GM19351 (cell line): ENCODE measurements around the gene H6PD.
"Not testable (repeated sequence)": the region's sequence is repeated elsewhere in the genome, so short reads cannot be mapped to it uniquely, and the experiment has no call there.

ENCODE experiments used
- ATAC-seq: cut with Tn5 transposase; IDR thresholded peaks from one replicate; pipeline ENCODE4 v1.9.1; 2021; ENCODE audit warnings: mild to moderate bottlenecking, moderate library complexity; ENCODE audit not compliant: unreplicated experiment

Gene H6PD

DNA sequence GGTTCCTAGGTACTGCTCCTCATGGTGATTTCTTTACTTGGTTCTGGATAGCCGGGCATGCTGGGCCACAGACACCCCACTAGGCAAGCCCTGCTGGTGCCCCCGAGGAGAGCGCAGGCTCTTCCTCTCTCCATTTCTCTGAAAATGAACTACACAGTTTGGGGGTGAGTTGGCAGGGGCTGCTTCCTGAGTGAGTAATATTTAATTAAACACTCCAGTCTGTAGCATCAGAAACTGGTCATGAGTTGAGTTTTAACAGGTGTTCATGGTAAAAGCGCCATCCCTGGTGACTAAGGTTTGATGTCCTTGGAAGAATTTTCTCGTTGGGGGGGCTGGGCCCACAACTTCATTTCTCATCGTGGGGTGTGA is 59.8 kb downstream of the H6PD start:
- no peak for ATAC-seq

DNA sequence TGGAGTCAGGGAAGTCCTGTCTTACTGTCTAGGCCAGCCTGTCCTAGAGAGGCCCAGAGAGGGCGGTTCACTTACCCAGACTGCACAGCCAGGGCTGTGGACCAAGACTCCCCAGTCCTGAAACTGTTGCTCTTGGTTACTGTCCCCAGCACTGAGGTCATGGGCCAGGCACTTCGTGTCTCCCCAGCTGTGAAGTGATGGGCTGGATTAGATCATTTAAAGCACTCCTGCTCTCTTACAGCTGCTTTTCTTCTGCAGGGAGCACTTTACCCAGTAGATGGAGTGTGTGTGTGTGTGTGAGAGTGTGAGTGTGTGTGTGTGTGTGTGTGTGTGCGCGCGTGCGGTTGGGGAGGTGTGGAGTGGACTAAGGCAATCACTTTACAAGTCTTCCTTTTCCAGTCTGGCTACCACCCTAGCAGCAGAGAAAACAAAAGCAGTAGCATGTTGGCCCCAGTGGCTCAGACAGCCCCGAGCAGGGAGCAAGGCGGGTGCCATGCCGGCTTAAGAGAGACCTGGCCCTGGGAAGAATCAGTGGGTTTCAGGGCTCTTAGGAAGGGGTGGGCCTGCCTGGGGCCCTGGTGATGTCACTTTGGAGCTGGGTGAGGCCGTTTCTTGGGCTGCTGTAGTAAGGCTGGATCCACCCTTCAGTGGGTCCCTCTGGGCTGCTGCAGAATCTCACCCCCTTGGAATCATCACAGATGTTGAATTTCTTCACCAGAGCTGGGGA is 60.5 kb downstream of the H6PD start:
- ATAC-seq = peak; percentile 52

DNA sequence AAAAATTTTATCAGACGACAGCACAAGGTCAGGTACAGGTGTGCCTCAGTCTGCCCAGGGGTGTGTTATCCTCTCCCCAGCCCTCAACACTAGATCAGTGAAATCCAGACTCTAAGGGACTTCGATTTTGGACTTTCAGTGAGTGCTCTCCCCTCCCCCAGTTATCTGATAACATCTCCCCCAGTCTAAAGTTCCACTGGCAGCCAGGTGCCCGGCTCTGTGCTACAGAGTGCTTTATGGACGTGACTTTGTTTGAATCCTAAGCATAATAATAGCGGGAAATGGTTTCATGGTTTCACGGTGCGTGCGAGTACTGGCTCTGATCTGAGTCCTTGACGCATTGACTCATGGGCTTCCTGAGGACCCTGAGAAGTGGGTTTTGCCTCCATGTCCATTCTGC is 61.3 kb downstream of the H6PD start:
- no peak for ATAC-seq

DNA sequence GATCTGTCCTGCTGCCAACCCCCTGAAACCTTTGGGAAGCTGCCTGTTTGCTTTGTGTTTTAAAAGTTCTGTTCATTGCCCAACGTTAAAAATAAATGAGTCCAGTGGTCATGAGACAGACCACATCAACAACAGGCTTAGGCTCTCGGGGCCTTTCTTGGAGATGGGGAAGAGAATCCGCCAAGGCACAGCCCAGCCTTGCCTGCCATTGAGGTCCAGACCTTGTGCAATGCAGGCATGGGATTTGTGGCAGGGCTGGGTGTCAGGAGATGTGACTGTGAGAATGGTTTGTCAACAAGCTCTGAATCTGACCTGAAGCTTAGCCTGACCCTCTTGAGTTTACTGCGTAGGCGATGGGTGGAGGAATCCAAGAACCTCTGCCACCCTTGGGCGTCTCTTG is 62.3 kb downstream of the H6PD start:
- ATAC-seq = no peak

DNA sequence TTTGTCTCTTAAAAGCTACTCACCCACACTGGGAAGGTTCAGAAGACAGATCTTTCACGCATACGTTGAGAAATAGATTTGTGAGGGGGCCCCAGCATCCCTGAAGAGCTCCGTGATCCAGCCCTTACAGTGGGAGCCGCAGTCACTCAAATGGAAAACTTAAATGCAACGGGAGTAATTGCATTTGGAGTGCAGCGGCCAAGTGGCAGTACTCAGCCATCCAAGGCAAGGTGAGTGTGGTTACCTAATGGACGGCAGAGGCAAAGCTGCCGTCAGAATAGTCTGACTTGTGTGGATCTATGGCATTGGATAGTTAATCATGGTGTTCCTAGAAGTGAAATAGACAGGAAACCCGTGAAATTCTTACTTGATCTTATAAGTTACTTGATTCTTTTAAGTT is 63.3 kb downstream of the H6PD start:
- no peak for ATAC-seq

DNA sequence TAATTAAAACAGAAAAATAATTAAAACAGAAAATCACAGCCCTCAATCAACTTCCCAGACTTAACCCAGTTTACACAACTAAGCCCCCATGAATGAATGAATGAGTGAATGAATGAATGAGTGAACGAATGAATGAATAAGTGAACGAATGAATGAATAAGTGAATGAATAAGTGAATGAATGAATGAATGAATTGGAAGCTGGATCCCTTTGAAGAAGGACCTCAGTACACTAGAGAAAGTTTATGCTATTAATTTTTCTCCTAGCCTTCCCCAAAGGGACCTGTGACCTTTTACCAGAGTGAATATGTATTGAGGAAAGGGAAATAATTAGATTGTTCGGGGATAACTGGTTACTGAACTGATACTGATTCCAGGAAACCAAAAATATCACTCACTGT is 63.7 kb downstream of the H6PD start:
- ATAC-seq = no peak

DNA sequence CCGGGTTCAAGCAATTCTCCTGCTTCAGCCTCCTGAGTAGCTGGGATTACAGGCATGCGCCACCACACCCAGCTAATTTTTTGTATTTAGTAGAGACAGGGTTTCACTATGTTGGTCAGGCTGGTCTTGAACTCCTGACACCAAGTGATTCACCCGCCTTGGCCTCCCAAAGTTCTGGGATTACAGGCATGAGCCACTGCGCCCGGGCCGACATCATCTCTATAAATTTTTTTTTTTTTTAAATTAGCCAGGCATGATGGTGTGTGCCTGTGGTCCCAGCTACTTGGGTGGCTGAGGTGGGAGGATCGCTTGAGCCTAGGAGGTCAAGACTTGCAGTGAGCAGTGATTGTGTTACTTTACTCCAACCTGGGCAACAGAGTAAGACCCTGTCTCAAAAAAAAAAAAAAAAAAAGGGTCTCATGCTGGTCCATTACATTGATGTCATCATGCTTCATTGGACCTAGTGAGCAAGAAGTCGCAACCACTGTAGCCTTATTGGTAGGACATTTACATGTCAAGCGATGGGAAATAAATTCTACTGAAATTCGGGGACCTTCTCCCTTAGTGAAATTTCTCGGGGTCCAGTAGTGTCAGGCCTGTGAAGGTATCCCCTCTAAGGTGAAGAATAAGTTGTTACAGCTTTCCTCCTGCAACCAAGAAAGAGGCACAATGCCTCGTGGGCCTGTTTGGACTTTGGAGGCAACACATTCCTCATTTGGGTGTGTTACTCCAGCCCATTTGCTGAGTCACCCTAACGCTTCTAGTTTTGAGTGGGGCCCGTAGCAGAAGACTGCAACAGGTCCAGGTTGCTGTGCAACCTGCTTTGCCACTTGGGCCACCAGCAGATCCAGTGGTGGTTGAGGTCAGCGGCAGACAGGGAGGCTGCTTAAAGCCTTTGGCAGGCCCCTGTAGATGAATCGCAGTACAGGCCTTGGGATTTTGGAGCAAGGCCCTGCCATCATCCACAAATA is 65.3 kb downstream of the H6PD start:
- ATAC-seq = not testable (repeated sequence)

DNA sequence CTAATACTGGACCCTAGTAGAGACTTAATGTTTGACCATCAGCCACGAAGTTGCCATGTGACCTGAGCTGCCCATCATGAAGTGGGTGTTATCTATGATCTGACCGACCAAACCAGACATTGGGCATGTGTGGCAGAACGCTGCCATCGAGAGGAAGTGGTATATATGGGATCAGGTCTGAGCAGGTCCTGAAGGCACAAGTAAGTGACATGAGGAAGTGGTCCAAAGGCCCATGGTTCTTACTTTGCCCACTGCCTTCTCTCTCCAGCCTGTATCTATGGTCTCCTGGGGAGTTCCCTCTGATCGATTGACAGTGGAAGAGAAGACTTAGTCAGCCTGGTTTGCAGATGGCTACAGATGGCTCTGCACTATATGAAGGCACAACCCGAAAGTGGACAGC is 66.0 kb downstream of the H6PD start:
- no peak for ATAC-seq

DNA sequence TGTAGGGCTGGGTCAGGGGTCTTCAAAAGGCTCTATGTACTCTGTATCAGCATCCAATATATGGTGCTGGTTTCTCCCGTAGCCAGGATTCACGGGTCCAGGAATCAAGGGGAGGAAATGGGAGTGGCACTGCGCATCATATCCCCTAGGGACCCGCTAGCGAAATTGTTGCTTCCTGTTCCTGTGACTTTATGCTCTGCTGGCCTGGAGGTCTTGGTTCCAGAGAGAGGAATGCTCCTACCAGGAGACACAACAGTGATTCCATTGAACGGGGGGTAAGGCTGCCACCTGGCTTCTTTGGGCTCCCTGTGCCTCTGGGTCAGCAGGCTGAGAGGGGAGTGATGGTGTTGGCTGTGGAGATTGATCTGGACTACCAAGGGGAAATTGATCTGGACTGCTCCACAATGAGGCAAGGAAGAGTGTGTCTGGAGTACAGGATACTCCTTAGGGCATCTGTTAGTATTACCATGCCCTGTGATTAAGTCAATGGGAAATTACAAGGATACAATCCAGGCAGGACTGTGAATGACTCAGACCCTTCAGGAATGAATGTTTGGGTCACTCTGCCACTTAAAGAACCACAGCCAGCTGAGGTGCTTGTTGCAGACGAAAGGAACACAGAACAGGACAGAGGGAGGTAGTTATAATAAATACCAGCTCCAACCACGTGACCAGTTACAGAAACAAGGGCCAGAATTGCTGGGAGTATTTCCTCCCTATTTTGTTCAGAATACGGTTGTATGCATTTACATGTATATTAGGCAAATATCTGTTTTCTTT is 68.4 kb downstream of the H6PD start:
- ATAC-seq = no peak

DNA sequence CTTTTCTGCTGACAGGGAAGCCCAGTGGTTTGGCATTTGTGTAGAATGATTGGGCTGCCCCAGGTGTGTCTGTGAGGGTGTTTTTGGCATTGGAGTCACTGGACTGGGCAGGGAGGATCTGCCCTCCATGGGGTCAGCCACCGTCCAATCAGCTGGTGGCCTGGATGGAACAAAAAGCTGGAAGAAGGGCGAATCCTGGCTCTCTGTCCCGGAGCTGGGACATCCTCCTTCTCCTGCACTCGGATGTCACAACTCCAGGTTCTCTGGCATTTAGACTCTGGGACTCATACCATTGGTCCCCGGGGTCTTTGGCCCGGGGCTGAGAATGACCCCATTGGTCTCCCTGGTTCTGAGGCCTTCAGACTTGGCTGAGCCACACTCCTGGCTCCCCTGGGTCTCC is 69.3 kb downstream of the H6PD start:
- ATAC-seq = no peak

DNA sequence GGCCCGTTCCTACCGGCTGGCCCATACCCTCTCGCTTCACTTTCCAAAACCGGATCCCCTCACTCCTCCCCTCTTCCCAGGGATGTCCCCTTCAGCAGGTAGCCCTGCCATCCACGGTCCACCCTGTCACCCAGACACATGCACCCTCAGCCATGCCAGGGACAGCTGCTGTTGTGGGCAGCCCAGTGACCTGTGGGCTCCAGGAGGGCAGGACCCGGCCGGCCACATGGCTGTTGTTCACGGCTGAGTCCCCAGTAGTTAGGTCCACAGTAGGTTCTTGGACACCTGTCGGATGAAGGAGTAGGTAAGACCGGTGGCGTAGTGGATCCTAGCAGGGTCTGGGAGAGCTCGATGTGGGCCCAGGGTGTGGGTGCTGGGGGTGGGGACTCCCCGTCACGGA is 70.6 kb downstream of the H6PD start:
- ATAC-seq = no peak

DNA sequence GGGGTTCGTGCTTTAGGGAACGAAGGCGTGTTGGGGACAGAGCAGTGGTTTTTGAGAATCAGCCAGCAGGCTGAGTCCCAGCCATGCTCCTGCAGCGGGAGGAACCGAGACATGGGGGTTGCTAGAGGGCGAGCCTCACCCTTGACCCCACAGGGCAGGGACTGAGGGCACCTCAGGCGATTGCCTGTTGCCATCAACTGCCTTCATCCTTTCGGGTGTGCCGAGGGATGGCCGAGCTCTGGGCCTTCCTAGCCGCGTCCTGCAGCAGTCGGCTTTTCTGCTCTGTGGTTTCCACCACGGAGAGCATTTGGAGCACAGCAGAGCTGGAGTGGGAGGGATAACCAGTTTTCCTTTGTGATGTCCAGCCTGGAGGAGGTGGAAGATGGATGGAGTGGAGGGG is 71.4 kb downstream of the H6PD start:
- ATAC-seq = no peak

DNA sequence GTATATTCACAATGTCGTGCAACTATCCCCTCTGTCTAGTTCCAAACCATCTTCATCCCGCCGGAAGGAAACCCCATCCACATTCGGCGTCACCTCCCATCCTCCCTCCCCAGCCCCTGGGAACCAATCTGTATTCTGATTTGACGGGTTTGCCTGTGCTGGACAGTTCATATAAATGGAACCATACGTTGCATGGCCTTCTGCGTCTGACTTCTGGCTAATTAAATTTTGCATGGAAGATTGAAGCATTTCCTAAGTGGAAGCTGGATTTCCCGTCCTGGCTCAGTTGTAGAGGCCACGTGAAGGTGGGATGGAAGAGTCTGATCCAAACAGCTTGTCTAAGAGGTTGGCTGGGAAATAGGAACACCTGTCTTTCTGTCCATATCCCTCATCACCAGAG is 72.7 kb downstream of the H6PD start:
- no peak for ATAC-seq

DNA sequence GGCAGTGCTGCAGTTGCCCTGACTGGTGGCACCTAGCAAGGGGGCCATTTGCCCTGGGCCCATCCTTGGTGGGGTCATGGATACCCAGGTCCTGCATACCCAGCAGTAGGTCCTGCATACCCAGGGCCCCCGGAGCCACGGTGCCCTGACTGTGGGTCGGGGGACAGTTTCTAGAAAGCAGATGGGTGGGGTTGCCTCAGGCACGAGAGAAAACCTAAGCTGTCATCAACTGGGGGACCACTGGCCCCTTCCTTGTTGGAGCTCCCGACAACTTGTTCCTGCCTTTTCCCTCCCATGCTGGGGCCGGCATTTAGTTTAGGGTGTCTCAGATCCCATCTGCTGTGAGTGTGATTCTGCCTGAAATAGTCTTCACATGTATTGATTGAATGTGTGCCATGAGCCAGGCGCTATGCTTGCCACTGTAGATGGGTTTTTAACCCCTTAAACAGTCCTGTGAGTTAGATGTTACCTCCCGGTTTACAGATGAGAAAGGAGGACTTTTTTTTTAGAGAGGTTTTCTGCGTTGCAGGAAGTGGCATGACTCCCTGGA is 73.7 kb downstream of the H6PD start:
- ATAC-seq = no peak

DNA sequence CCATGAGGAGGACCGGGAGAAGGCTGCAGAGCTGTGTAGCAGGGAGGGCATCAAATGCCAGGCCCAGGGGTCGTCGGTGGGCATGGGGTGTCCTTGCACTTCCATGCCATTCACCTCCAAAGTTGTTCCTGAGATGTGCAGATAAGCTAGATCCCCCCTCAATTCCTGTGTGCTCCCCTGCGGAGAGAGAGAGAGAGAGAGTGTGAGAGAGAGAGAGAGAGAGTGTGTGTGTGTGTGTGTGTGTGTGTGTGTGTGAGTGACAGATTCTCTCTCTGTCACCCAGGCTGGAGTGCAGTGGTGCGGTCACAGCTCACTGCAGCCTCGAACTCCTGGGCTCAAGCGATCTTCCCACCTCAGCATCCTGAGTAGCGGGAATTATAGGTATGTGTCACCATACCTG is 74.5 kb downstream of the H6PD start:
- ATAC-seq = no peak

DNA sequence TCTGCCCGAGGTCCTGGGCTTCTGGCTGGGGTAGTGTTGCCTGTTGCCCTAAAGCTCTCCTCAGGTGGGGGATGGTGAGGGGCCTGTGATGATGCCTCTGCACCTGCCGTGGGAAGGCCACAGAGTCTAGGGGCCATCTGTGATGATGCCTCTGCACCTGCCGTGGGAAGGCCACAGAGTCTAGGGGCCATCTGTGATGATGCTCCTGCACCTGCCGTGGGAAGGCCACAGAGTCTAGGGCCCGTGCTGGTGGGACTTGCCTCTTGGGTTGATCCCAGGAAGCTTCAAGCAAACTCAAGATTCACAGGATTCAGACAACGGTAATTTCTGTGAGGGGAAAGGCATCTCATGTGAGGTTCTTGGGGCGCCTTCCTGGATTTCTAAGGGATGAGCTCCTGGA is 75.4 kb downstream of the H6PD start:
- ATAC-seq = no peak

DNA sequence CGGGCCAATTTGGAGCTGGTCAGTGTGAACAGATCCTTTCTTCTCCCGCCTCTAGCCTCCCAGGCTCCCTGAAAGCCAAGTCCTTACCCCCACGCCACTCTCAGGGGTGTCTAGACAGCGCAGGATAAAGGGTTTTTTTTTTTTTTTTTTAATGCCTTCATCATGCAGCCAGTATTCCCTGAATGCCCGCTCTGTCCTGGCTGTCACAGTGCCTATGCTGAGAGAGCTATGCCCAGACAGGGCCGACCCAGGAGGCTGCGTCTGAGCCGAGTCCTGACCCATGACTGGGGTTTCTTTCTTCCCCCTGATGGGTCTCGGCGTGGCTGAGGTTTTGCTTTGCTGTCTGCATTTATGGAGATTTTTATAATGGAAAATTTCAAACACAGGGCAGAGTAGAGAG is 76.5 kb downstream of the H6PD start:
- ATAC-seq = no peak

DNA sequence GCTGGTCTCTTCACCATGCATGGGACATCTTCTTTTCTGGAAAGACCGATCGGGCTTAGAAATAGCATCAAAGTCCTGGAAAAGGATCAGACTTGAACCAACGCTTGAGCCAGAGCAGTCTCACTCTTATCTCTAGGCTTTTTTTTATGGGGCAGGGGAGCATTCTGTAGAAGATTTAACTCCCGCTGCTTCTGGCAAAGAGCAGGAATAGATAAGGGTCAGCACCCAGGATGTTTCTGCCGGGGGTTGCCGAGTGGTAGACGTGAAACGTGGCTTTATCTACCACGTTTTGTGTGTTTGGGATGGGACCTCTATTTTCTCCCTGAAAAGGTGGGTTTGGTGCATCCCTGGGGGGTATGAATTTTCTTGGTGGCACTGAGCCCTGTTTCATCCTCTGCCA is 76.9 kb downstream of the H6PD start:
- no peak for ATAC-seq

DNA sequence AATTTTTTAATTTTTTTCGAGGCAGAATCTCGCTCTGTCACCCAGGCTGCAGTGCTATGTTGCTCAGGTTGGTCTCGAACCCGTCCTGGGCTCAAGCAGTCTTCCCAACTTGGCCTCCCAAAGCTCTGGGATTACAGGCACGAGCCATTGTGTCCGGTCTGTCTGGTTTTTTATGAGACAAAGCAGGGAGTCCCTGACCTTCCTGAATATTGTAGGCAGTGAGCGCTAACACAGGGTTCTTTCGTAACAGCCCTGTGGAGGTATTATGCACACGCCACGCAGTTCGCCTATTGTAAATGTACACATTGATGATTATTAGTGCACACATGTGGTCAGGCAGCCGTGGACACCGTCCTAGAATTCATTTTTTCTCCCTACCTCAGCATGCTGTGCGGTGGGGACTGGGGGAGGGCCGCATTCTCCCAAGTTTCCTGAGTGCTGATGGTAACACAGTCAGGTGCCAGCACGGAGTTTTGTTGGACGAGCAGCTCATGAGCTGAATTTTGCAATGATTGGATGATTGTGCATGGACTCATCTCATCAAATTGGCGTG is 77.7 kb downstream of the H6PD start:
- no peak for ATAC-seq

DNA sequence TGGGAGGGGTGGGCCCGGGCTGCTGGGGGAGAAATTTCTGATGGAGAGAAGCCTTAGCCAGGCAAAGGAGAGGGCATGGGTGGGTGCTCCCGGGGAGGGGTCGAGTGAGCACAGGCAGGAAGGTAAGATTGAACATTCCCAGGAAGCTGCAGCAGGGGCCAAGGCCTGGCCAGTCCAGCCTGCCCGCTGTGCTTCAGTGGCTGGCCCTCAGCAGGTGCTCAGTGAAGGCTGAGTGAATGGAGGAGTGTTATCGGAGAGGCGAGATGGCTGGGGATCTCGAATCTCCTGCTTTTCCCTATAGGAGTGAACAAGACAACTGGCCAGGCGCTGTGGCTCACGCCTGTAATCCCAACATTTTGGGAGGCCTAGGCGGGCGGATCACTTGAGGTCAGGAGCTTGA is 79.0 kb downstream of the H6PD start:
- no peak for ATAC-seq

DNA sequence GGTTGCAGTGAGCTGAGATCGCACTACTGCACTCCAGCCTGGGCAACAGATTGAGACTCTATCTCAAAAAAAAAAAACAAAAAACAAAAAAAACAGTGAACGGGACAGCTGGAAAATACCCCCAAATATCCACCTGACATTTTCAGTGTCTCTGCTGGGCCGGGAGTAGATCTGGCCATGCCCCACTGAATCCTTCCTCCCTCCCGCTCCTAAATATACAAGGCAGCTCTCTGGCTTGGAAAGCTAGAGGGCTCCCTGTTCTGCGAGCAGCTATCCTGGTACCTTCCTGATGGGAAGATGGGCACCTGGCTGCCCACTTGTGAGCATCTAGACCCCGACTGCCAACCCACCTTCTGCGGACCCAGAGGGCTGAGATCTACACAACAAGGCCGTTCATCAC is 79.5 kb downstream of the H6PD start:
- no peak for ATAC-seq
